ENCODE measurements around the gene RTRAF. TPM values are rescaled to one million over a fixed set of nuclear protein-coding genes. Genes with fewer than 3 reads are reported as not detected.

The RTRAF gene
- total RNA-seq, 1 experiment from 2014 or later = 350 TPM

GRCh38 chr14:51981218-51981854 is 8.0 kb upstream of the RTRAF start:
- no peaks in the 10 kb centered on the region for H3K79me1 ChIP-seq (ENCODE audit: insufficient read depth, low read depth, low read length, poor library complexity, severe bottlenecking)
- no peaks in the 10 kb centered on the region for H3K4me1 ChIP-seq (ENCODE audit: insufficient read depth, low read length)
- no peak overlapping the region for H4K8ac ChIP-seq (replicated peaks; ENCODE audit: insufficient read length, low read depth, low read length)
- Mint-ChIP-seq H3K9me3 (no peaks in the 10 kb centered on the region), H3K4me3 (no peak overlapping the region), H3K27me3 (ENCODE audit: low read depth) (peaks cover 13% of the 10 kb centered on the region), H3K4me1 (peaks cover 6 to 8% of the 10 kb centered on the region in 2 experiments), H3K36me3 (ENCODE audit: insufficient read depth in 1 of 3, low read depth in 3 of 3) (no peaks in the 10 kb centered on the region), H3K27ac (no peak overlapping the region)
- DNase-seq = no peak
- no peaks in the 10 kb centered on the region for H4K20me1 ChIP-seq (ENCODE audit: control insufficient read depth, insufficient read depth, insufficient read length)
- no peak overlapping the region for H2BK5ac ChIP-seq (ENCODE audit: insufficient read length, low read length)
- no peaks in the 10 kb centered on the region for H3K9me3 ChIP-seq (ENCODE audit: control insufficient read depth, low read depth, low read length)
- no peaks in the 10 kb centered on the region for H3K27me3 ChIP-seq (ENCODE audit: insufficient read depth, low read length)
- no peaks in the 10 kb centered on the region for H3K79me2 ChIP-seq (ENCODE audit: insufficient read depth, low read length)
- H3K14ac ChIP-seq (ENCODE audit: insufficient read depth, low read length) = no peak overlapping the region
- no peak overlapping the region for H3K27ac ChIP-seq (ENCODE audit: insufficient read length, low read depth, low read length)
- WGBS (ENCODE audit: extremely low coverage, insufficient read length, low lambda C conversion rate) = no CpG with 5 or more reads among the region's 4 CpGs
- no peak overlapping the region for H2BK120ac ChIP-seq (ENCODE audit: low read depth, low read length, poor library complexity, severe bottlenecking)
- no peak overlapping the region for H3K9ac ChIP-seq (ENCODE audit: extremely low read depth, insufficient read length, low read length)
- no peak for TF ChIP-seq CTCF (conservative IDR thresholded peaks at IDR 0.05)
- H2BK15ac ChIP-seq (ENCODE audit: low read depth, low read length) = no peak overlapping the region
- no peak overlapping the region for H2AK5ac ChIP-seq (ENCODE audit: insufficient read length, low read length)
- H3K23me2 ChIP-seq (ENCODE audit: insufficient read length, low read depth, low read length, poor library complexity, severe bottlenecking) = no peaks in the 10 kb centered on the region
- no peak overlapping the region for H3K56ac ChIP-seq (ENCODE audit: insufficient read length, low read depth, low read length)
- no peak overlapping the region for H3T11ph ChIP-seq (ENCODE audit: low read length)
- no peak overlapping the region for H3K4me2 ChIP-seq (ENCODE audit: insufficient read depth, insufficient read length, low read length)
- H3K4ac ChIP-seq (ENCODE audit: low read depth, low read length) = no peak overlapping the region
- no peak overlapping the region for H4K5ac ChIP-seq (ENCODE audit: insufficient read length, low read depth, low read length)
- H2AFZ ChIP-seq (ENCODE audit: low read length) = no peak overlapping the region
- H2BK20ac ChIP-seq (ENCODE audit: low read depth, low read length, poor library complexity, severe bottlenecking) = no peak overlapping the region
- no peak overlapping the region for H4K91ac ChIP-seq (ENCODE audit: insufficient read length, low read depth, low read length)
- no peak overlapping the region for H3K18ac ChIP-seq (ENCODE audit: insufficient read length, low read depth, low read length)
- H3K23ac ChIP-seq (ENCODE audit: insufficient read length, low read depth, low read length) = no peak overlapping the region
- no peak overlapping the region for H2BK12ac ChIP-seq (ENCODE audit: insufficient read length, low read depth, low read length)
